ENCODE results near the gene GCNT1.

GRCh38 chr9:76465442-76466298 is 6.7 kb downstream of the GCNT1 start:
- no peak for TF ChIP-seq ZFP3 (CRISPR knock-in tag; IDR thresholded peaks at IDR 0.05)
- no peak for TF ChIP-seq RARB (CRISPR knock-in tag; IDR thresholded peaks at IDR 0.05)
- no peak for TF ChIP-seq SNAI2 (CRISPR knock-in tag; IDR thresholded peaks at IDR 0.05)
- TF ChIP-seq PATZ1 (CRISPR knock-in tag; IDR thresholded peaks at IDR 0.05; ENCODE audit: borderline replicate concordance): no peak
- no peak for TF ChIP-seq CSRNP3 (CRISPR knock-in tag; IDR thresholded peaks at IDR 0.05)
- TF ChIP-seq ZFP30 (CRISPR knock-in tag; IDR thresholded peaks at IDR 0.05): no peak
- no peak for TF ChIP-seq TSHZ2 (CRISPR knock-in tag; IDR thresholded peaks at IDR 0.05)
- no peak for TF ChIP-seq ZC3H10 (CRISPR knock-in tag; IDR thresholded peaks at IDR 0.05)
- TF ChIP-seq POU6F1 (CRISPR knock-in tag; IDR thresholded peaks at IDR 0.05; ENCODE audit: borderline replicate concordance, low read depth): no peak
- TF ChIP-seq ZNF70 (CRISPR knock-in tag; IDR thresholded peaks at IDR 0.05): no peak
- no peak for TF ChIP-seq ZNF565 (CRISPR knock-in tag; conservative IDR thresholded peaks at IDR 0.05; ENCODE audit: low read depth)
